HG03439 (cell line): ENCODE data around the gene SND1.

Source experiments
- ATAC-seq: cut with Tn5 transposase; IDR thresholded peaks from one replicate; pipeline ENCODE4 v1.9.1; 2021; ENCODE audit warnings: mild to moderate bottlenecking, moderate library complexity; ENCODE audit not compliant: unreplicated experiment

Gene SND1

GRCh38 chr7:128122576-128123290 lies 470.7 kb downstream of the SND1 start:
- ATAC-seq, result no peak

- ATAC-seq, result no peak
These were observed 471.5 kb downstream of the SND1 start for GRCh38 chr7:128123291-128124037.

GRCh38 chr7:128124786-128125185 lies 472.8 kb downstream of the SND1 start:
- ATAC-seq, result no peak

GRCh38 chr7:128125816-128126215 lies 473.8 kb downstream of the SND1 start:
- ATAC-seq, result no peak

GRCh38 chr7:128128401-128128800 lies 476.4 kb downstream of the SND1 start:
- ATAC-seq, result no peak

GRCh38 chr7:128129224-128129864 lies 477.4 kb downstream of the SND1 start:
- ATAC-seq, result no peak

- ATAC-seq, result no peak
These were observed 479.1 kb downstream of the SND1 start for GRCh38 chr7:128131115-128131514.

- no peak for ATAC-seq
These were observed 479.7 kb downstream of the SND1 start for GRCh38 chr7:128131731-128132130.

- no peak for ATAC-seq
These were observed 480.6 kb downstream of the SND1 start for GRCh38 chr7:128132426-128133069.

GRCh38 chr7:128135159-128135514 lies 483.1 kb downstream of the SND1 start:
- no peak for ATAC-seq

GRCh38 chr7:128135515-128136214 lies 483.7 kb downstream of the SND1 start:
- peak; percentile 93 for ATAC-seq

GRCh38 chr7:128136215-128136597 lies 484.2 kb downstream of the SND1 start:
- no peak for ATAC-seq

GRCh38 chr7:128137181-128137580 lies 485.2 kb downstream of the SND1 start:
- no peak for ATAC-seq

- no peak for ATAC-seq
These were observed 487.4 kb downstream of the SND1 start for GRCh38 chr7:128139406-128139805.

- ATAC-seq, result no peak
These were observed 489.7 kb downstream of the SND1 start for GRCh38 chr7:128141683-128142195.
